Parathyroid adenoma (tissue), 2 donors: ENCODE results near the gene BORCS5.
"Not testable (repeated sequence)": the region's sequence is repeated elsewhere in the genome, so short reads cannot be mapped to it uniquely, and the experiment has no call there.

Experiments
- H2AFZ ChIP-seq: fragments of 300-600 bp; sonication (generic); one replicate; pipeline ENCODE4 v1.7.0; 2017; ENCODE audit warnings: antibody characterized with exemption, mild to moderate bottlenecking
- H3K27ac ChIP-seq: fragments of 300-600 bp; sonication (generic); one replicate; pipeline ENCODE4 v1.7.0; 2017
- H3K27me3 ChIP-seq: fragments of 300-600 bp; sonication (generic); one replicate; pipeline ENCODE4 v1.7.0; 2017; ENCODE audit warnings: low read length; ENCODE audit not compliant: control insufficient read depth, insufficient read depth
- H3K36me3 ChIP-seq: fragments of 300-600 bp; sonication (generic); one replicate; pipeline ENCODE4 v1.7.0; 2017; ENCODE audit warnings: low read length; ENCODE audit not compliant: control insufficient read depth, insufficient read depth
- H3K4me1 ChIP-seq: fragments of 300-600 bp; sonication (generic); one replicate; pipeline ENCODE4 v1.7.0; 2017; ENCODE audit warnings: control low read depth
- H3K4me2 ChIP-seq: fragments of 300-600 bp; sonication (generic); one replicate; pipeline ENCODE4 v1.7.0; 2017; ENCODE audit warnings: low read length
- H3K4me3 ChIP-seq: fragments of 300-600 bp; sonication (generic); one replicate; pipeline ENCODE4 v1.7.0; 2017; ENCODE audit warnings: low read depth, low read length
- H3K79me2 ChIP-seq: fragments of 300-600 bp; sonication (generic); one replicate; pipeline ENCODE4 v1.7.0; 2017; ENCODE audit warnings: control low read depth
- H3K9ac ChIP-seq: fragments of 300-600 bp; sonication (generic); one replicate; pipeline ENCODE4 v1.7.0; 2017; ENCODE audit warnings: mild to moderate bottlenecking
- H3K9me3 ChIP-seq: fragments of 300-600 bp; sonication (generic); one replicate; pipeline ENCODE4 v1.7.0; 2017; ENCODE audit warnings: low read length; ENCODE audit not compliant: control insufficient read depth
- TF ChIP-seq, protein P1 (sequence below): fragments of 300-600 bp; sonication (generic); IDR thresholded peaks from one replicate; pipeline ENCODE4 v1.7.0; 2017; ENCODE audit warnings: antibody characterized with exemption, mild to moderate bottlenecking
- donor health status: primary hyperparathyroidism.

Gene BORCS5

DNA sequence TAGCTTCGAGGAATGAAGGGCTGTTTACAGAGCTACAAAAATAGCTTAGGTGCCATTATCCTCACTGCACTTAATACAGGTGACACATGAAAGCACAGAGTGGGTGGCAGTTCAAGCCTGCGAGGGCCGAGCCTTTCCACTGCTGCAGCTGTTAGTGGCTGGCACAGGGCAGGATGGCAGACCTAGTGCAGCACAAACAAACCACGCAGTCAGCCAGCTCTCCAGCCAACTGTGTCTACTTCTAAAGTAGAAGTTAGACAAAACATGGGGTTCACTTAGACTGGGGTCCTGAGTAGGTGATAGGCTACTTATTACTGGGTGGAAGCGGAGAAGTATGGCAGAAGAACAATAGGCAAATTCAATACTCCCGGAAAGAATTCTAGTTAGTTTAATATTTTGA, 110.4 kb downstream of the BORCS5 start:
- TF ChIP-seq, protein P1, sequence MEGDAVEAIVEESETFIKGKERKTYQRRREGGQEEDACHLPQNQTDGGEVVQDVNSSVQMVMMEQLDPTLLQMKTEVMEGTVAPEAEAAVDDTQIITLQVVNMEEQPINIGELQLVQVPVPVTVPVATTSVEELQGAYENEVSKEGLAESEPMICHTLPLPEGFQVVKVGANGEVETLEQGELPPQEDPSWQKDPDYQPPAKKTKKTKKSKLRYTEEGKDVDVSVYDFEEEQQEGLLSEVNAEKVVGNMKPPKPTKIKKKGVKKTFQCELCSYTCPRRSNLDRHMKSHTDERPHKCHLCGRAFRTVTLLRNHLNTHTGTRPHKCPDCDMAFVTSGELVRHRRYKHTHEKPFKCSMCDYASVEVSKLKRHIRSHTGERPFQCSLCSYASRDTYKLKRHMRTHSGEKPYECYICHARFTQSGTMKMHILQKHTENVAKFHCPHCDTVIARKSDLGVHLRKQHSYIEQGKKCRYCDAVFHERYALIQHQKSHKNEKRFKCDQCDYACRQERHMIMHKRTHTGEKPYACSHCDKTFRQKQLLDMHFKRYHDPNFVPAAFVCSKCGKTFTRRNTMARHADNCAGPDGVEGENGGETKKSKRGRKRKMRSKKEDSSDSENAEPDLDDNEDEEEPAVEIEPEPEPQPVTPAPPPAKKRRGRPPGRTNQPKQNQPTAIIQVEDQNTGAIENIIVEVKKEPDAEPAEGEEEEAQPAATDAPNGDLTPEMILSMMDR: no peak
- Histone ChIP-seq H3K9ac (no peak overlapping the region), H3K79me2 (peaks cover 3% of the 10 kb centered on the region), H3K27me3 (no peaks in the 10 kb centered on the region), H3K4me3 (no peak overlapping the region), H3K4me2 (no peak overlapping the region), H3K9me3 (no peaks in the 10 kb centered on the region), H3K36me3 (no peaks in the 10 kb centered on the region), H3K4me1 (peaks cover 3% of the 10 kb centered on the region), H2AFZ (no peak overlapping the region), H3K27ac (no peak overlapping the region)

DNA sequence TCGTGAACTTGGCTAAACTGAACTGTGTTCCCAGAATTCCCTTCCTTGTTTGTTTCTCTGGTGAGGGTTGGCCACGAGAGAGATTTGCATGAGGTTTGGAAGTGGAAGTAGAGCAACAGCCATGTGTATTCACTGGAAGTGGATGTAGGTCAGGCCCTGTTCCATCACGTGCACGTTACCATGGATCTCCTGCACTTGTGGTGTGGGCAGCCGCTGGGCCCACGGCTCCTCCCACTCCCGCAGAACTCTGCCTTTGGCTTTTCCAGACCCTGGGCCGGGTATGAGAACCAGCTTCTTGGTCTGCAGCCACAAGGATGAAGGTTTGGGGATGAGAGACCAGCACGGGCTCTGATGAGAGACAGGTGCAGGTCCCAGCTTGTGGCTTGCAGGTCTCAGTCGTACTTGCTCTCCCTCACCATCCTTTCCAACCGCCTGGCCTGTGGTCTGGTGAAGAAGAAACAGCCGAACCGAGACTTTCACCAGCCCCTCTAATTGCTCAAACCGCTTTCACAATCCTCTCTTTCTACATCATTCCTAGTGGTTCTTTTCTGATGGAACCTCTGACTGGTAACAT, 110.9 kb downstream of the BORCS5 start:
- no peaks in the 10 kb centered on the region for H3K9me3 ChIP-seq
- peaks cover 3% of the 10 kb centered on the region for H3K79me2 ChIP-seq
- H3K4me3 ChIP-seq: no peak overlapping the region
- TF ChIP-seq, protein P1: no peak
- H3K4me1 ChIP-seq: peaks cover 3% of the 10 kb centered on the region
- no peaks in the 10 kb centered on the region for H3K27me3 ChIP-seq
- no peak overlapping the region for H3K27ac ChIP-seq
- no peaks in the 10 kb centered on the region for H3K36me3 ChIP-seq
- H2AFZ ChIP-seq: no peak overlapping the region
- no peak overlapping the region for H3K9ac ChIP-seq
- H3K4me2 ChIP-seq: no peak overlapping the region

DNA sequence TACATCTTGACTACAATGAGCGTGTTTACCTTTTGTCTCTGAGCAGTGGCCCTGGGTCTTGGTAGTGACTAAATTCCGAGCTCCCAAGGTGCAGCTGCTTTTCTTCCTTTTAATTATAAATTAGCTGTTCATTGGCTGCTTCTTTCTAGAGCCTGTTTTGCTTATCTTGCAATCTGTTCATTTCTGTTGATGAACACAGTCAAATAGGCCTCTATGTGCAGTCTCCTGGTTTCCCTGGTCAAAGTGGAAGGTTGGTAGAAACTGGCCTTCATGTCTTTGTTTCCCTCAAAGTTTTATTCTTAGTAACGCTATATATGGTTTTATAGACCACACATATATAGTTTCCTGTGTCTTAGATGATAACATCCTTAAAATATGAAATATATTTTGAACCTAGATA, 111.7 kb downstream of the BORCS5 start:
- H3K4me1 ChIP-seq: peaks cover 3% of the 10 kb centered on the region
- H2AFZ ChIP-seq: no peak overlapping the region
- H3K27ac ChIP-seq: no peak overlapping the region
- H3K79me2 ChIP-seq: no peaks in the 10 kb centered on the region
- no peaks in the 10 kb centered on the region for H3K36me3 ChIP-seq
- H3K9me3 ChIP-seq: no peaks in the 10 kb centered on the region
- H3K27me3 ChIP-seq: no peaks in the 10 kb centered on the region
- TF ChIP-seq, protein P1: no peak
- H3K9ac ChIP-seq: no peak overlapping the region
- H3K4me3 ChIP-seq: no peak overlapping the region
- no peak overlapping the region for H3K4me2 ChIP-seq

DNA sequence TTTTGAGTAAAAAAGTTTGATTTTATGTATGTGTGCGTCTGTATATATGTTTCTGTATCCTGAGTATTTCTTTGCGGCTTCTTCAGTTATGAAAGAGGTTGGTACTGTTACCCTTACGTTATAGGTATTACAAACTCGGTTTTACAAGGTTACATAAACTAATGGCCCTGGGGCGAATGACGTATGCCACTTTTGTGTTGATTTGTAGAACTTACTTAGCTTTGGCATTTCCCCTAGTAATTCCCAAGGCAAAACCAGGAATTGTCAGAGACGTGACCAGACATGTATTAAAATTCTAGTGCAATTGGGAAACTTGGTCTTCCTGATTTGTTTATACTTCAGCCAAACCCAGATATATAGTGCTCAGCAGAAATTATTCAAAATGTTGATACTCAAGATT, 112.5 kb downstream of the BORCS5 start:
- Histone ChIP-seq H3K4me1 (peaks cover 3% of the 10 kb centered on the region), H3K27me3 (no peaks in the 10 kb centered on the region), H3K9me3 (no peaks in the 10 kb centered on the region), H3K36me3 (no peaks in the 10 kb centered on the region), H2AFZ (no peak overlapping the region), H3K4me3 (no peak overlapping the region), H3K27ac (no peak overlapping the region), H3K9ac (no peak overlapping the region), H3K79me2 (no peaks in the 10 kb centered on the region), H3K4me2 (no peak overlapping the region)
- TF ChIP-seq, protein P1: no peak

DNA sequence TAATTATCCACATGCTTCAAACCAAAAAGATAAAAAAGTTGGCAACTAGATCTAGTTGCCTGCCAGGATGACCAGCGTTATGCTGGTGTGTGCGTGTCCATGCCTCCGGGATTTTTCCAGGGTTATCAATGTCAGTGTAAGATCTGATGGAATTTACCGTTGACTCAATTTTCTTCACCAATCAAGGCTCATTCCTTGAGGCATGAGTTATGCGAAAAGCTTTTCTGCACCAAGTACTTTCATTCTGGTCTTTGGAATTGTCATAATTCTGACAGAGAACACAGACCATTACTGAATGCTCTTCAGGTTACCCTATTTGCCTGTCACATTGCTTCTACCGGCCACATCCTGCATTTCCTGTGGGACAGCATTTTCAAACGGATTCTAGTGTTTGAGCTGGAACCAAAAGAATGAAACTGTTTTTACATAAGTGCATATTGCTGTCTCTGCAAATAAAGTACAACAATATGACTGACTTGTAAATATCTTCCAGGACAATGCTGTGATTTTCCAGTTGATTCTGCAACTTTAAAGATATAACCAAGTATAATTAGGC, 114.0 kb downstream of the BORCS5 start:
- TF ChIP-seq, protein P1: no peak
- Histone ChIP-seq H3K36me3 (no peaks in the 10 kb centered on the region), H3K4me1 (peaks cover 3% of the 10 kb centered on the region), H2AFZ (no peak overlapping the region), H3K79me2 (no peaks in the 10 kb centered on the region), H3K27ac (no peak overlapping the region), H3K27me3 (no peaks in the 10 kb centered on the region), H3K9ac (no peak overlapping the region), H3K4me2 (no peak overlapping the region), H3K9me3 (no peaks in the 10 kb centered on the region), H3K4me3 (no peak overlapping the region)

DNA sequence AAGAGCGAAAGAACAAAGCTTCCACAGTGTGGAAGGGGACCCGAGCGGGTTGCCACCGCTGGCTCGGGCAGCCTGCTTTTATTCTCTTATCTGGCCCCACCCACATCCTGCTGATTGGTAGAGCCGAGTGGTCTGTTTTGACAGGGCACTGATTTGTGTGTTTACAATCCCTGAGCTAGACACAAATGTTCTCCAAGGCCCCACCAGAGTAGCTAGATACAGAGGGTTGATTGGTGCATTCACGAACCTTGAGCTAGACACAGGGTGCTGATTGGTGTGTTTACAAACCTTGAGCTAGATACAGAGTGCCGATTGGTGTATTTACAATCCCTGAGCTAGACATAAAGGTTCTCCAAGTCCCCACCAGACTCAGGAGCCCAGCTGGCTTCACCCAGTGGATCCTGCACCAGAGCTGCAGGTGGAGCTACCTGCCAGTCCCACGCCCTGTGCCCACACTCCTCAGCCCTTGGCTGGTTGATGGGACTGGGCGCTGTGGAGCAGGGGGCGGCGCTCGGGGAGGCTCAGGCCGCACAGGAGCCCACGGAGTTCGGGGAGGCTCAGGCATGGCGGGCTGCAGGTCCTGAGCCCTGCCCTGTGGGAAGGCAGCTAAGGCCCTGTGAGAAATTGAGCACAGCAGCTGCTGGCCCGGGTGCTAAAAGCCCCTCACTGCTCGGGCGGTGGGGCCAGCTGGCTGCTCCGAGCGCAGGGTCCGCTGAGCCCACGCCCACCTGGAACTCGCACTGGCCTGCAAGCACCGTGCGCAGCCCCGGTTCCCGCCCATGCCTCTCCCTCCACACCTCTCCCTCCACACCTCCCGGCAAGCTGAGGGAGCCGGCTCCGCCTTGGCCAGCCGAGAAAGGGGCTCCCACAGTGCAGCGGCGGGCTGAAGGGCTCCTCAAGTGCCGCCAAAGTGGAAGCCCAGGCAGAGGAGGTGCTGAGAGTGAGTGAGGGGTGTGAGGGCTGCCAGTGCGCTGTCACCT, 115.4 kb downstream of the BORCS5 start:
- not testable (repeated sequence) for H3K79me2 ChIP-seq, H3K4me2 ChIP-seq, H3K9me3 ChIP-seq, H3K4me3 ChIP-seq, H3K4me1 ChIP-seq, H3K36me3 ChIP-seq, H2AFZ ChIP-seq, H3K27ac ChIP-seq, H3K27me3 ChIP-seq, H3K9ac ChIP-seq
